ENCODE measurements around the gene ATP5F1A.

DNA sequence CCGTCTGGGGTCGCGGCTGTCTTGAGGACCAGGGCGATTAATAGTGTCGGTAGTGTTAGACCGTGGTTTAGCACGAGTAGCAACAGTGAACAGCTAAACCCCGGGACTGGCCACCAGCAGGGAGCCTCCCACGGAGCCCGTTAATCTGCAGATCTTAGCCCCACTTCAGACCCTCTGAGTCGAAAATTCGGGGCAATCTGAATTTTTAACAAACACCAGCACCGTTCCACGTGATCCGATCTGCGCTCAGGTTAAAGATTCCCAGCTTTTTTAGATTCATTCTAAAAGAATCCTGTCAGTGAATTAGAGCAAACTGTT, 479 bp upstream of the ATP5F1A start:
- no peak for TF ChIP-seq CTCF (optimal IDR thresholded peaks at IDR 0.05 in 1 of 3, IDR thresholded peaks at IDR 0.05 in 1 of 3, conservative IDR thresholded peaks at IDR 0.05 in 1 of 3; ENCODE audit: extremely low read depth in 1 of 3, insufficient read depth in 2 of 3, low read length in 3 of 3)
- no peak for TF ChIP-seq EZH2 (IDR thresholded peaks at IDR 0.05; ENCODE audit: low read length)
